Measurements from ENCODE around the gene ESRP2.

The ESRP2 gene

GRCh38 chr16:68190736-68191510, 45.0 kb downstream of the ESRP2 start:
- DNase-seq (ENCODE audit: low read depth), result no peak
- TF ChIP-seq MAX (IDR thresholded peaks at IDR 0.05; ENCODE audit: low read depth, low read length), result no peak
- TF ChIP-seq MYC (IDR thresholded peaks at IDR 0.05; ENCODE audit: low read depth, low read length), result no peak
- TF ChIP-seq POLR2A (IDR thresholded peaks at IDR 0.05; ENCODE audit: extremely low read depth, insufficient read length), result no peak
- TF ChIP-seq CTCF (IDR thresholded peaks at IDR 0.05; ENCODE audit: low read depth, low read length), result no peak
- no peak overlapping the region for H3K4me3 ChIP-seq (ENCODE audit: low read depth, low read length)

- peak; percentile 28 for DNase-seq (ENCODE audit: low read depth)
- no peak overlapping the region for H3K4me3 ChIP-seq (ENCODE audit: low read depth, low read length)
- TF ChIP-seq POLR2A (IDR thresholded peaks at IDR 0.05; ENCODE audit: extremely low read depth, insufficient read length) (no peak), MYC (IDR thresholded peaks at IDR 0.05; ENCODE audit: low read depth, low read length) (no peak), CTCF (IDR thresholded peaks at IDR 0.05; ENCODE audit: low read depth, low read length) (no peak), MAX (IDR thresholded peaks at IDR 0.05; ENCODE audit: low read depth, low read length) (no peak)
Observed at GRCh38 chr16:68190081-68190480, 45.8 kb downstream of the ESRP2 start.

GRCh38 chr16:68188170-68188569, 47.8 kb downstream of the ESRP2 start:
- TF ChIP-seq CTCF (IDR thresholded peaks at IDR 0.05; ENCODE audit: low read depth, low read length), result no peak
- no peak for TF ChIP-seq POLR2A (IDR thresholded peaks at IDR 0.05; ENCODE audit: extremely low read depth, insufficient read length)
- TF ChIP-seq MAX (IDR thresholded peaks at IDR 0.05; ENCODE audit: low read depth, low read length), result no peak
- TF ChIP-seq MYC (IDR thresholded peaks at IDR 0.05; ENCODE audit: low read depth, low read length), result no peak
- no peak for DNase-seq (ENCODE audit: low read depth)
- no peak overlapping the region for H3K4me3 ChIP-seq (ENCODE audit: low read depth, low read length)

- H3K4me3 ChIP-seq (ENCODE audit: low read depth, low read length), result no peak overlapping the region
- DNase-seq (ENCODE audit: low read depth), result no peak
Observed at GRCh38 chr16:68187505-68187904, 48.4 kb downstream of the ESRP2 start.

GRCh38 chr16:68186877-68187276, 49.0 kb downstream of the ESRP2 start:
- TF ChIP-seq MAX (IDR thresholded peaks at IDR 0.05; ENCODE audit: low read depth, low read length) (no peak), POLR2A (IDR thresholded peaks at IDR 0.05; ENCODE audit: extremely low read depth, insufficient read length) (no peak), MYC (IDR thresholded peaks at IDR 0.05; ENCODE audit: low read depth, low read length) (no peak), CTCF (IDR thresholded peaks at IDR 0.05; ENCODE audit: low read depth, low read length) (no peak)
- no peak for DNase-seq (ENCODE audit: low read depth)
- H3K4me3 ChIP-seq (ENCODE audit: low read depth, low read length), result no peak overlapping the region

More at GRCh38 chr16:68187505-68187904, 48.4 kb downstream of the ESRP2 start:
- no peak for TF ChIP-seq POLR2A (IDR thresholded peaks at IDR 0.05; ENCODE audit: extremely low read depth, insufficient read length)
- no peak for TF ChIP-seq CTCF (IDR thresholded peaks at IDR 0.05; ENCODE audit: low read depth, low read length)
- TF ChIP-seq MYC (IDR thresholded peaks at IDR 0.05; ENCODE audit: low read depth, low read length), result no peak
- no peak for TF ChIP-seq MAX (IDR thresholded peaks at IDR 0.05; ENCODE audit: low read depth, low read length)

All from NB4 (cell line).